K562 (cell line): ENCODE results near the gene GFOD1.

ENCODE experiments used
- EHMT2 ChIP-seq: fragments of 450-650 bp; IDR thresholded peaks from 2 replicates; pipeline ENCODE4 v1.6.1; 2018; ENCODE audit warnings: antibody characterized with exemption
- ESRRA ChIP-seq: fragments of 450-650 bp; IDR thresholded peaks from 2 replicates; pipeline ENCODE4 v1.6.1; 2014; ENCODE audit warnings: low read depth, mild to moderate bottlenecking, moderate library complexity, borderline replicate concordance
- KLF10 ChIP-seq: fragments of 250-450 bp; sonication (Bioruptor Pico); IDR thresholded peaks from 2 replicates; pipeline ENCODE4 v1.6.1; 2021; ENCODE audit warnings: matching md5 sums
- L3MBTL2 ChIP-seq: fragments of 450-650 bp; IDR thresholded peaks from 2 replicates; pipeline ENCODE4 v1.6.1; 2016; ENCODE audit warnings: mild to moderate bottlenecking, moderate library complexity
- MCM3 ChIP-seq: fragments of 450-650 bp; IDR thresholded peaks from 2 replicates; pipeline ENCODE4 v1.6.1; 2016
- NCOA1 ChIP-seq: fragments of 450-650 bp; IDR thresholded peaks from 2 replicates; pipeline ENCODE4 v1.6.1; 2016; ENCODE audit warnings: low read depth
- NRF1 ChIP-seq, 2 experiments: fragments of 450-650 bp; IDR thresholded peaks in 1 of 2; conservative IDR thresholded peaks in 1 of 2; 2 replicates each; pipeline ENCODE4 v1.6.1; 2014; ENCODE audit warnings: mild to moderate bottlenecking in 2 of 2
- PHF20 ChIP-seq: fragments of 450-650 bp; IDR thresholded peaks from 2 replicates; pipeline ENCODE4 v1.6.1; 2018; ENCODE audit not compliant: partially characterized antibody
- SMAD3 ChIP-seq: fragments of 450-650 bp; formaldehyde crosslinking; conservative IDR thresholded peaks from 2 replicates; pipeline ENCODE4 v1.4.0; 2020; ENCODE audit warnings: mild to moderate bottlenecking
- SRSF7 ChIP-seq: fragments of 200-400 bp; formaldehyde crosslinking; optimal IDR thresholded peaks from 2 replicates; pipeline ENCODE3; 2017; ENCODE audit warnings: mild to moderate bottlenecking, low read depth, low read length
- TEAD4 ChIP-seq, 2 experiments: sonication (generic) in 1 of 2; formaldehyde crosslinking in 1 of 2; IDR thresholded peaks; 2 replicates each; pipeline versions ENCODE4 v1.6.1 to v1.8.0; 2012 to 2022; ENCODE audit warnings: borderline replicate concordance in 1 of 2, inconsistent platforms in 1 of 2, low read length in 1 of 2, mild to moderate bottlenecking in 1 of 2, missing genetic modification reagents in 1 of 2
- TF ChIP-seq, protein P1 (sequence below): sonication (generic); formaldehyde crosslinking; IDR thresholded peaks from 2 replicates; pipeline ENCODE4 v1.9.0; 2022; ENCODE audit warnings: mild to moderate bottlenecking, missing genetic modification reagents
- TF ChIP-seq, protein P2 (sequence below), 3 experiments: IDR thresholded peaks in 2 of 3; conservative IDR thresholded peaks in 1 of 3; 2 replicates each; pipeline ENCODE4 v1.5.1; 2011 to 2012; ENCODE audit warnings: low read length in 3 of 3, mild to moderate bottlenecking in 3 of 3, control low read depth in 2 of 3, improper control_type of control experiment in 1 of 3, inconsistent platforms in 1 of 3, low read depth in 1 of 3, mixed read lengths in 1 of 3, moderate library complexity in 1 of 3; ENCODE audit not compliant: insufficient read depth in 2 of 3

DNA sequence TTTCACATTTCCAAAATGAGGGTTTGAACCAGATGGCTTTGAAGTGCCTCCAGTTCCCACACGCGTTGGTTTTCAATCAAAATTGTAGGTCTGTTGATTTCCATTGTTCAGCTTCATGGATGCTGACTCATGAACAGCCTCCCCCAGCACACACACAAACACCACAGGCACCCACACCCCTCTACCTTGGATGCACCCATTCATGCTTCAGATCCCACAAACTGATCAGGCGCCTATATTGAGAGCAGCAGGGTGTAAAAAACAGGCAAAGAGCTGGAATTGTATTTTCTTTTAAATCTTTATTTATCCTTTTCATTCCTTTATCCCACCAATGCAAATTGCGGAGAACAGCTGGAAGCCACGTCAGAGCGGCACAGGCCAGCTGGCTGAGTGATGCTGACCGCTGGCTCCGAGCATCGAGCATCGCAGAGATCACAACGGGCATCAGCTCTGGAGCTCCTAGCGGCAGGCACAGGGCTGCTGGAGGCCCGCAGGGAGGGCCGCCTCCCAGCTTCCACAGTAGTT is 129.8 kb downstream of the GFOD1 start:
- TF ChIP-seq, protein P1, sequence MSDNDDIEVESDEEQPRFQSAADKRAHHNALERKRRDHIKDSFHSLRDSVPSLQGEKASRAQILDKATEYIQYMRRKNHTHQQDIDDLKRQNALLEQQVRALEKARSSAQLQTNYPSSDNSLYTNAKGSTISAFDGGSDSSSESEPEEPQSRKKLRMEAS (CRISPR knock-in tag): no peak
- TF ChIP-seq, protein P2, sequence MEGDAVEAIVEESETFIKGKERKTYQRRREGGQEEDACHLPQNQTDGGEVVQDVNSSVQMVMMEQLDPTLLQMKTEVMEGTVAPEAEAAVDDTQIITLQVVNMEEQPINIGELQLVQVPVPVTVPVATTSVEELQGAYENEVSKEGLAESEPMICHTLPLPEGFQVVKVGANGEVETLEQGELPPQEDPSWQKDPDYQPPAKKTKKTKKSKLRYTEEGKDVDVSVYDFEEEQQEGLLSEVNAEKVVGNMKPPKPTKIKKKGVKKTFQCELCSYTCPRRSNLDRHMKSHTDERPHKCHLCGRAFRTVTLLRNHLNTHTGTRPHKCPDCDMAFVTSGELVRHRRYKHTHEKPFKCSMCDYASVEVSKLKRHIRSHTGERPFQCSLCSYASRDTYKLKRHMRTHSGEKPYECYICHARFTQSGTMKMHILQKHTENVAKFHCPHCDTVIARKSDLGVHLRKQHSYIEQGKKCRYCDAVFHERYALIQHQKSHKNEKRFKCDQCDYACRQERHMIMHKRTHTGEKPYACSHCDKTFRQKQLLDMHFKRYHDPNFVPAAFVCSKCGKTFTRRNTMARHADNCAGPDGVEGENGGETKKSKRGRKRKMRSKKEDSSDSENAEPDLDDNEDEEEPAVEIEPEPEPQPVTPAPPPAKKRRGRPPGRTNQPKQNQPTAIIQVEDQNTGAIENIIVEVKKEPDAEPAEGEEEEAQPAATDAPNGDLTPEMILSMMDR (IDR thresholded peaks at IDR 0.05 in 2 of 3, conservative IDR thresholded peaks at IDR 0.05 in 1 of 3; ENCODE audit: insufficient read depth in 2 of 3, low read depth in 1 of 3, low read length in 3 of 3): no peak
- TF ChIP-seq SMAD3 (CRISPR knock-in tag) (no peak), ESRRA (no peak), KLF10 (CRISPR knock-in tag) (no peak), EHMT2 (no peak), L3MBTL2 (no peak), NRF1 (conservative IDR thresholded peaks at IDR 0.05 in 1 of 2, IDR thresholded peaks at IDR 0.05 in 1 of 2) (no peak), SRSF7 (no peak), PHF20 (no peak), TEAD4 (IDR thresholded peaks at IDR 0.05; ENCODE audit: low read length) (no peak), TEAD4 (CRISPR knock-in tag; IDR thresholded peaks at IDR 0.05; ENCODE audit: borderline replicate concordance) (no peak), MCM3 (no peak), NCOA1 (no peak)
